ENCODE measurements around the gene MYADML2.

The MYADML2 gene

DNA sequence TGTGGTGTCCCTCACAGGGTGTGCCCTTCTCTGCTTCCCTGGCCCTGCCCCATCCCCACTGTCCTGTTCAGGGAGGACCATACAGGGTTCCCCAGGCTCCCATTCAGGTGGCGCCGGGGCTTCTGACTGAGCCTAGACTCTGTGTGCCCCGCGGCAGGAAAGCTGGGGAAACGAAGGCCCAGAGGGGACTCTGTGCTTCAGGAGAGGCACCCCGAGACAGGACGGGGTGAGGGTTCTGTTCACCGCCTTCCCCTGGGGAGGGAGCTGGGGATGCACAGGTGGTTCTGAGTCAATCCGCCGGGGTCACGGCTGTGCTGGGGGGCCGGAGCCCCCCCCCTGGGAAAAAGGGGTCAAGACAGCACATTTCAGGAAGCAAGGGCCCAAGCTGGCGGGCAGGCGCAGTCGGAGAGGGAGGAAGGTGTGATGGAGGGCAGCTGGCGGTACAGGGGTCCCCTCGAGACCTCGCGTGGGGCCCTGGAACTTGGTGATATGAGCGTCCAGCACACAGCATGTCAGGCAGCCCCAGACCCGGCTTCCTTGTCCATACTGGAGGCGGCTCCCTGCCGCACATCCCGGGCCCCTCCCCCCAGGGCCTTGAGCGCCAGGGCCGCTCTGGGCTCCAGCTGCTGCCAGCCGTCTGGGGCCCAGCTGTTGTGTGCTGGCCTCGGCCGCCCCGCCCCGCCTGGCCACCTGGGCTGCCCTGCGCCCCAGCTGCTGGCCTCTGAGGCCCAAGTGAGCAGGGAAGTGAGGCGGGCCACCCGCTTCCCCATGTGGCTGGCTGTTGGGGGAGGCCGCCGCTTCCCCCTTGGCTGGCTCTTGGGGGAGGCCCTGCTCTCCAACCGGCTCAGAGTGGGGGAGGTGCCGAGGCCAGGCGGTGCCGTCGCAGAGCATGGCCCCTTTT is 19.6 kb upstream of the MYADML2 start:
- DNase-seq (ENCODE audit: extremely low read depth, low read depth), result no peak
- TF ChIP-seq, protein P1, sequence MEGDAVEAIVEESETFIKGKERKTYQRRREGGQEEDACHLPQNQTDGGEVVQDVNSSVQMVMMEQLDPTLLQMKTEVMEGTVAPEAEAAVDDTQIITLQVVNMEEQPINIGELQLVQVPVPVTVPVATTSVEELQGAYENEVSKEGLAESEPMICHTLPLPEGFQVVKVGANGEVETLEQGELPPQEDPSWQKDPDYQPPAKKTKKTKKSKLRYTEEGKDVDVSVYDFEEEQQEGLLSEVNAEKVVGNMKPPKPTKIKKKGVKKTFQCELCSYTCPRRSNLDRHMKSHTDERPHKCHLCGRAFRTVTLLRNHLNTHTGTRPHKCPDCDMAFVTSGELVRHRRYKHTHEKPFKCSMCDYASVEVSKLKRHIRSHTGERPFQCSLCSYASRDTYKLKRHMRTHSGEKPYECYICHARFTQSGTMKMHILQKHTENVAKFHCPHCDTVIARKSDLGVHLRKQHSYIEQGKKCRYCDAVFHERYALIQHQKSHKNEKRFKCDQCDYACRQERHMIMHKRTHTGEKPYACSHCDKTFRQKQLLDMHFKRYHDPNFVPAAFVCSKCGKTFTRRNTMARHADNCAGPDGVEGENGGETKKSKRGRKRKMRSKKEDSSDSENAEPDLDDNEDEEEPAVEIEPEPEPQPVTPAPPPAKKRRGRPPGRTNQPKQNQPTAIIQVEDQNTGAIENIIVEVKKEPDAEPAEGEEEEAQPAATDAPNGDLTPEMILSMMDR (IDR thresholded peaks at IDR 0.05; ENCODE audit: low read depth, low read length), result no peak

DNA sequence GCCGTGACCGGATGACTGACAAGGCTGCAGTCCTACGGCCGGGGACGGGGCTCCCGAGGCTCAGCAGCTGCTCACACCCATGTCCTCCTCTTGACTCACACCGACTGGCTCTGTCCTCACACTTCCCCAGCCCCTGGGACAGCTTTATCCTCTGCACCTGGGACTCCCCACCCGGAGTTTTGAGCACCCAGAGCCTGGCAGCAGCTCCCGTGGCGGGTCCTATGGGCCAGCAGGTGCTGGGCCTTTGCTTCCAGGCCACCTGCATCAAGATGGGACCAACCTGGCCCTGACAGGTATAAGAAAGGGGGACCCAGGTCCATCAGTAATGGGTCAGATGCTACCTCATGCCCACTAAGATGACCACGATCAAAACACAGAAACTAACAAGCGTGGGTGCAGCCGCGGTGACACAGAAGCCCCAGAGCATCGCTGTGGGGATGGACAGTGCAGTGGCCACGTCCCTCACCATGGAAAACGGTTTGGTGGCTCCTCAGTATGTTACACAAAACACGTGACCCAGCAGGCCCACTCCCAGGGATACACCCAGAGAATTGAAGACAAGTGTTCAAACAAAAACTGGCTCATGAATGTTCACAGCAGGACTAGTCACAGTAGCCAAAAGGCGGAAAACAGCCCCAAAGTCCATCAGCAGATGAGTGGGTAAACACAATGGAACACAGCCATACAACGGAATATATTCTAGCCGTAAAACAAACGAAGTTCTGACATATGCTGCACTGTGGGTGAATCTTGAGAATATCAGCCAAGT is 17.2 kb upstream of the MYADML2 start:
- DNase-seq (ENCODE audit: extremely low read depth, low read depth), result no peak
- TF ChIP-seq, protein P1 (IDR thresholded peaks at IDR 0.05; ENCODE audit: low read depth, low read length), result no peak

DNA sequence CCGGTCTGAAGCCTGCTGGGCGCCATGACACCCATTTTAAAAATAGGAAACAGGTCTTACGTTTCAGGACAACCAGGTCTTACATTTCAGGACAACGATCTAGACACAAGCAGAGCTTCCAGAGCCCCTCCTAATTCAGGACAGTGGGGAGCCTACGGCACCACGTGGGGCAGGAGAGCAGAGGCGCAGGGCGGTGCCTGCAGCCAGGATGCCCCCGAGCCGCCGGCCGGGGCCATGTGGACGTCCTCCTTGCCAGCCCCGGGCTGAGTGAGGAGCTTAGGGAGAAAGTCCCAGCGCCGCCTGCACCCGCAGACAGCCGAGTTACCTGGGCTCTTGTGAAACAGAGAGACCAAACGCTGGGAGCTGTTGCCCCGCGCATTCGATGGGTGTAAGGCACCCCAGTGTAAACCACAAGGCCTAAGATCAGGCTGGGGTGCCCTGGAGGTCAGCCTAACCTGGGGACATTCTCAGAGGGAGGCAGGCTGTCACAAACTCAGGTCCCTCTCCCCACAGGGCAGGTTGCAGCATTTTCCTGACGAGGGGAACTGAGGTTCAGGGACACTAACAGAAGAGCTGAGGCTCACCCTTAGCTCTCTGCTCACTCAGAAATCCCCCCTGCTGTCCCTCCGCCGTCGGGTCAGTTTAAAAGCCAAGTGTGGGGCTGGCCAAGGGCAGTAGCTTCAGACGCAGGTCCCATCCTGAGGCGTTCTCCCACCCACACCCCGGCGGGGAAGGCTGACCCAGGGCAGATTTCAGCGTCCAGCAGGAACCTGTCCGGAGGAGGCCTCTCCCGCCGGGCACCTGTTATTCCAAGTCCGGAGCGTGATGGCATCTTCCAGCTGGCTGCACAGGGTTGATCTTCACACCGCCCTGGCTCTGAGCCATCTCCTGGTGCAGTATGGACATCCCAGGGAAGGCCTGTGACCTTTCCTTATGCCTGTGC is 15.7 kb upstream of the MYADML2 start:
- no peak for DNase-seq (ENCODE audit: extremely low read depth, low read depth)
- TF ChIP-seq, protein P1 (IDR thresholded peaks at IDR 0.05; ENCODE audit: low read depth, low read length), result no peak

DNA sequence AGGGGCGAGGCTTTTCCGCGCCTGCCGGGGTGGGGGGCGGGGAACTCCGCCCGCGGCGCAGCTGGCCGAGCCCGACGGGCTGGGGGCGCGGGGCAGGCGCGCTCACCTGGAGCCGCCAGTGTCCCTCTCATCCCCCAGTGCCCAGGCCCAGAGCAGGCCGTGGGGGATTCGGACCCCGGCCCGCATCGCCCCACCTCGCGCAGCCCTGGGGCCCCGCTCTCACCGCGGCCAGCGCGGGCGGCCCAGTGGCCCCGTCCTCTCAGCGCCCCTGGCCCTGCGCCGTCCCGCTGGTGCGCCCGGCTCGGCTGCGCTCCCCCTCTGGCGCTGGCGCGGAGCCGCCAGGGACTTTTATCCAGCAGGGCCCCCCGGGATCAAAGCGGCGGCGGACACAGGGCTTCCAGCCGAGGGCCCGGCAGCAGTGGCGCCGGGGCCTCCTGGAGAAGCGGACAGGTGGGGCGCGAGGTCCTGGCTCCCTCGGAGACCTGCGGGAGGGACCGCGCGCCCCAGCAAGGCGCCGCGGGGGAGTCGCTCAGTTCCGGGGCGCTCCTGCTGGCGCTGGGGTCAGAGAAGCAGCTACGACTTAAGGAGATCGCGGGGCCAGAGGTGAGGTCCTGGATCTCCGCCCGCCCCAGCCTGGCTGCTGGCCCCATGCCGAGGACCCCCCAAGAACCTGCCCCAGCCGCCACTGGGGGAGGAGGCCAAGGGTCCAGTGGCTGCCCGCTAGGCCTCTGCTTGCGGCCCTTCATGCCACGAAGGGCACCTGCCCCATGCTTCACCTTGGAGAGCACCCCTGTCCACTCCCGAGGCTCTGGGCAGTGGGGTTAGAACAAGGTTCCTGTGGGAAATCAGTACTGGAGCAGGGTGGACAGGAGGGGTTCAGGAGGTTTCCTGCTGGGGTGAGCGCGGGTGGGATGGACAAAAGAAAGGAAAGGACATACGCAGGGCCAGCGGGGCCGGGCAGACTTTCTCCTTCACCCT is 14.8 kb upstream of the MYADML2 start:
- TF ChIP-seq, protein P1 (IDR thresholded peaks at IDR 0.05; ENCODE audit: low read depth, low read length), result no peak

DNA sequence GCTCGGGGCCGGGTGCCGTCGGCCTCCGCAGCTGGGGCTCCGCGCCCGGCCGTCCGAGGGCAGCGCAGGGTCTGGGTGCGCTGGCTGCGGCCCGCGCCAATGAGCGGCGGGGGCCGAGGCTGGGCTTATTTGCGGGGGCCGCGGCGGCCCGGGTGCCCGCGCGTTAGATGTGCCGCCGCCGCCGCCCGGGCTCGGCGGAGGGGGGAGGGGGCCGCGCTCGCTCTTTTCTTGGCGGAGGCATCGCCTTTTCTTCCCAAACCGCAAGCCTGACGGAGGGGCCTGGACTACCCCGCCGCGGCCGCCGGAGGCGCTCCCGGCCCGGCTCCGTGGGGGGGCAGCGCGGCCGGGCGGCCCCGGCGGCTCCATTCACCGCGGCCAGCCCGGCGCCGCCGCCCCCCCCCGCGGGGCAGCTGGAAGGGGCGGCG is 14.1 kb upstream of the MYADML2 start, which contains the start of gene NOTUM:
TSS of gene NOTUM (minus strand) at position 101 of the 425 bp plus-strand sequence. CDS start 278 bp downstream, outside the sequence.
- TF ChIP-seq, protein P1 (IDR thresholded peaks at IDR 0.05; ENCODE audit: low read depth, low read length), result peak; percentile 12
- no peak for DNase-seq (ENCODE audit: extremely low read depth, low read depth)

More for the DNA sequence above, 14.8 kb upstream of the MYADML2 start:
- no peak for DNase-seq (ENCODE audit: extremely low read depth, low read depth)

Measured in AG09319 (cell line).